CD4-positive, alpha-beta T cell treated with Interleukin-17A for 1 hour (primary cell): ENCODE data around the gene DEPDC7.
"Not testable (repeated sequence)": the region's sequence is repeated elsewhere in the genome, so short reads cannot be mapped to it uniquely, and the experiment has no call there.

Source experiments
- DNase-seq: peaks from one replicate; pipeline ENCODE4 v3.0.0-alpha.2; 2020

The DEPDC7 gene

GRCh38 chr11:33015621-33016551, at the start of gene DEPDC7:
TSS of gene DEPDC7 (plus strand) at chr11:33015878. CDS start at chr11:33015956, 78 bp downstream.
- DNase-seq = peak; percentile 78

DNA sequence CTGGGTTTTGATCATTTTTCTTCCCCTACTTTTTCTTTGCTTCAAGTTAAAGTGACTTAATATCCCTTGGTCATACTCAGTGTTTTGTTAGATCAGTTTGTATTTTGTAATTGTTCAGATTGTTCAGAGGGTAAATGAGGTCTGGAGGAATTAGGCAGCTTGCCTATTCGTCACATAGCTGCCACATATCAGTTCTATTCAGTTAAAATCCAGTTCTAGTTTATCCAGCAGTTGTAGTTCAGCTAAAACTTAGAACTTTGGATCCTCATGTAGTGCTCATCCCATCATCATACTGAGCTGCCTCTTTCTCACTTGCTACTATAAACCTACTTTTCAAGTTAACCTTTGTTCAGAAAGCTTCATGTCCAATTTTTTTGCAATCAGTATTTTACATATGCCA, 47.1 kb upstream of the DEPDC7 start:
- DNase-seq = no peak

DNA sequence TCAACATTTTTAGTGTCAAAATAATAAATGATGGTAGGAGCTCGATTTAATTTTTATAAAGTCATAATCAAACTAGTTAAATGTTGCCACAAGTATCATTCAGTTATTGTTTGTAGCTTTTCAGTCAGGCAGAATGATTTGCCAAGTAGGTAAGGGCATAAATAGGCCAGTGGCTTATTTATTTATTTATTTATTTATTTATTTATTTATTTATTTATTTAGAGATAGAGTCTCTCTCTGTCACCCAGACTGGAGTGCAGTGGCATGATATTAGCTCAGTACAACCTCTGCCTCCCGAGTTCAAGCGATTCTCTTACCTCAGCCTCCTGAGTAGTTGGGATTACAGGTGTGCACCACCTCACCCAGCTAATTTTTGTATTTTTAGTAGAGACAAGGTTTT, 43.4 kb upstream of the DEPDC7 start:
- not testable (repeated sequence) for DNase-seq

DNA sequence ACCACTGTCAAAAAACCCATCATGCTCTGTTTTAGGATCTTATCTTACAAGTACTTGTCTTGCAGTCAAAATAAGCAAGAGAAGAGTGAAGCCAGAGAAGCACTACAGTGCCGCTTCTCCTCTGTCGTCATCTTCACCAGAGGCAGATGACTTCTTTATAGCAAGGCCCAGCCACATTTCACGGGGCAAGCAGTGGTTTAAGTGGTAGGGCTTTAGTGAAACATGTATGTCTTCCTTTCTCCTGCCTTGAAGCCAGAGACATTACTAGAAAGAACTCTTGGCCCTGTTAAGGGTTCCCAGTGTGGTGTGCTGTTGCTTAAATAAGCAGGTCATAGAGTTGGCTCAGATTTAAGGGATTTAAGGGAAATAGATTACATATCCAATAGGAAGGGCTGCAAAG, 42.9 kb upstream of the DEPDC7 start:
- DNase-seq = no peak

- no peak for DNase-seq
These were observed 33.1 kb upstream of the DEPDC7 start for GRCh38 chr11:32982626-32983025.

DNA sequence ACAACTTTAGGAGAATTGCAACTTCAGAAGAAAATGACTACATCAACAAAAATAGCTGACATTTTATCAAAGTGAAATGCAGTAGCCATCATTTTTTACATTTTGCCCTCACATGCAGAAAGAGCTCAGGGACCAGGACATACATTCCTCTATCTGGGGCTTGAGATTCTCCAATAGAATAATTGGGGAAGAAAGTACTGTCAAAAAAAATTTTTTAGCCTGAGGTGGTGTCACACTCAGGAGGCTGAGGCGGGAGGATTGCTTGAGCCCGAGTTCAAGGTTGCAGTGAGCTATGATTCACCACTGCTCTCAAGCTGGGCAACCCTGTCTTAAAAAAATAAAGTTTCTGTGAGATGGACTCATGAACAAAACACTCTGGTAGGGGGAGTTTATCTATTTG, 32.2 kb upstream of the DEPDC7 start:
- no peak for DNase-seq

DNA sequence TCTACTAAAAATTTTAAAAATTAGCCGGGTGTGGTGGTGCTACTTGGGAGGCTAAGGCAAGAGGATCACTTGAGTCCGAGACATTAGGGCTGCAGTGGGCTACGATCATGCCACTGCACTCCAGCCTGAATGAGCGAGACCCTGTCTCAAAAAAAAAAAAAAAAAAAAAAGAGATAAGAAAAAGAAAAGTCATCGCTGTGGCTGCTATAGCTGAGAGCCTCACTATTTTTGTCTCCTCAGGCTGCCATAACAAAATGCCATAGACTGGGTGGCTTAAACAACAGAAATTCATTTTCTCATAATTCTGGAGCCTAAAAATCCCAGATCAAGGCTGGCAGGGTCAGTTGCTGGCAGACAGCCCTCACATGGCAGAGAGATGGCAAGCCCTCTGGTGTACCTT, 30.1 kb upstream of the DEPDC7 start:
- no peak for DNase-seq

DNA sequence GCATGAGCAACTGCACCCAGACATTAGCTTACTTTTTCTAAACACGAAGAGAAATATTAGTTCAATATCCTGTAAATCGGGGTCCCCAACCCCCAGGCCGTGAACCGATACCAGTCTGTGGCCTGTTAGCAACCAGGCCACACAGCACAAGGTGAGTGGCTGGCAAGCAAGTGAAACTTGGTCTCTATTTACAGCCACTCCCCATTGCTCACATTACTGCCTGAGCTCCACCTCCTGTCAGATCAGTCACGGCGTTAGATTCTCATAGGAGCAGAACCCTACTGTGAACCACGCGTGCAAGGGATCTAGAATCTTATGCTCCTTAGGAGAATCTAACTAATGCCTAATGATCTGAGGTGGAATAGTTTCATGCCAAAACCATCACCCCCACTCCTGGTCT, 27.8 kb upstream of the DEPDC7 start:
- no peak for DNase-seq

DNA sequence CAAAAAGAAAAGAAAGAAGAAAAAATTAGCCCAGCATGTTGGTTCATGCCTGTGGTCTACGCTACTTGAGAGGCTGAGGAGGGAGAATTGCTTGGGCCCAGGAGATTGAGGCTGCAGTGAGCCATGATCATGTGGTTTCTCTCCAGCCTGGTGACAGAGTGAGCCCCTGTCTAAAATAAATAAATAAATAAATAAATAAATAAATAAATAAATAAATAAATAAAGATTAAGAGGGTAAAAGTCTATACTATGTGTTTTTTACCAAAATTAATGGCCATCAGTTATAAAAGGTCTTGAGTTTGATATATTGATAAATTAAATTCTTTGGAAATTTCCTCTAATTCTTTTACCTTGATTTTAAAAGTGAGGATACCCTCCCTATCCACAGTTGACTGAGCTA, 25.2 kb upstream of the DEPDC7 start:
- DNase-seq = no peak

GRCh38 chr11:32991427-32991826, 24.3 kb upstream of the DEPDC7 start:
- no peak for DNase-seq

- DNase-seq = no peak
These were observed 23.8 kb upstream of the DEPDC7 start for GRCh38 chr11:32991898-32992297.

- DNase-seq = no peak
These were observed 15.5 kb upstream of the DEPDC7 start for GRCh38 chr11:33000181-33000580.

DNA sequence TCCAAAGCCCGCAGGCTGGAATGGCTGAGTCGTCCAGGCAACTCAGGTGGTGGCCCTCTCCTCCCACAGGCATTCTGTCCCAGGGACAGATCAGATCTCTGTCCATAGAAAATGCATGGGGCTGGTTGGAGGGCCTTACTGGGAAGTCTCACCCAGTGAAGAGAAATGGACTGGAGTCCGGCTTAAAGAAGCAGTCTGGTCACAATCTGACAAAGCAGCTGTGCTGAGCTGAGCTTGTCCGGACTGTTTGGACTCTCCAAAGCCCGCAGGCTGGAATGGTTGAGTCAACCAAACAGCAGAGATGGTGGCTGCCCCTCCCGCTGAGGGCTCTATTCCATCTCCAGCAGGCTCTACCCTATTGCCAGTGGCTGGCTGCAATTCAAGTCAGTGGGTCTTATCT, 14.4 kb upstream of the DEPDC7 start:
- DNase-seq = no peak

DNA sequence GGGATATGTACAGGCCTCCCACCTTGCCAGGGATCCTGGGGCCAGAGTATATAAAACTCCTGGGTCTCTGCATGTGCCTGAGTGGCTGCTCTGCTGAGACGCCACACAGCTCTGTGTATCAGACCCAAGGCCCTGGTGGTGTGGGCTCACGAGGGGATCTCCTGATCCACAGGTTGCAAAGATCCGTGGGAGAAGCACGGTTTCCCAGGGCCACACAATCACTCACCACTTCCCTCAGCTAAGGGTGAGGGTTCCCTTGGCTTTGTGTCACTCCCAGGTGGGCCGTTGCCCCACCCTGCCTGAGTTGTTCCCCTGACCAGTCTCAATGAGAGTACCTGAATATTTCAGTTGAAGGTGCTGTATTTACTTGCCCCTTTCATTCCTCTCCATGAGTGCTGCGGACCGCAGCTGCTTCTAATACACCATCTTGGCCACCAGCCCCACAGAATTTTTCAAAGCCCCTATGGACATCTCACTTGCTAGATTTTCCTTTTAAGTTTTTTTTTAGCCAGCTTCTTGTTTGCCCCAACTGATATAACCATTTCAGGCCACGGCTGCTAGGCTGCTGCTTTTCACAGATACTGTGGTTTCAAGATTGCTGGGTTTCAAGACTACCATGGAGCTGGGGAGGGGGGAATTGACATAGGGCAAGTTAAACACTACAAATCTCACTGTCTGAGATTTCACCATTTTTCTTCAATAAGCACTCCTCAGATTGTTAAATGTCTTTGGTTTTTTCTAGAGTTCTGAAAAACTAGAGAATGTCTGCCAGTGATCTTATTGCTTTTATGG, 13.7 kb upstream of the DEPDC7 start:
- DNase-seq = no peak

DNA sequence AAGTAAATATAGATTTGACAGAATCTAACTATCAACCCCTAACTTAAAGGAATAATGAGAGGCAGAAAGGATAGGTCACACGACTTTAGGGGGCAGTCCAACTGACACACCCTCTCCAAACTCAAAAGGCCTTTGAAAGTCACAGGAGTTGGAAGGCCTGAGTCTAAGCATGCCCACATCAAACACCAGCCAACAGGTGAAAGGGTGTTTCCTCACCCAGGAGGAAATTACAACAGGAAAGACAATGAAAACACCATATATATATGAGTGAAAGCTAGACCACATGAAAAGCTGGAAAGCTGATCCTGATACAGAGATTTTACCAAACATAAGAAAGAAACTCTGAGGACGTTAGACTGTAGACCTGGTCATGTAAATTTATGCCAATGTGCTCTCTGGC, 10.5 kb upstream of the DEPDC7 start:
- DNase-seq = peak; percentile 55

DNA sequence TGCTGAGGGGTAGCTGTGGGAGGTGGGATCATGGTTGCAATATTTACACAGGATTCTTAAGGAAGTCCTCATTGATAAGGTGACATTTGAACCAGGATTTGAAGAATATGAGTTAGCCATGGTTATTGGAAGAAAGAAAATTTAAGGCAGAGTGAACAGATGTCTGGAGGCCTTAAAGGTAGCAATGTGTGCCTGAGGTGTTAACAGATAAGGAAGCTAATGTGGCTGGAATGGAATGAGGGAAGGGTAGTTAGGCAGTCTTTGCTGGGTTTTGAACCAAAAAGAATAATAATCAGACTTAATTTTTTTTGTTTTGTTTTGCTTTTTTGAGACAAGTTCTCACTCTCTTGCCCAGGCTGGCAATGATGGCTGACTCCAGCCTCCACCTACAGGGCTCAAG, 9.7 kb upstream of the DEPDC7 start:
- DNase-seq = no peak

DNA sequence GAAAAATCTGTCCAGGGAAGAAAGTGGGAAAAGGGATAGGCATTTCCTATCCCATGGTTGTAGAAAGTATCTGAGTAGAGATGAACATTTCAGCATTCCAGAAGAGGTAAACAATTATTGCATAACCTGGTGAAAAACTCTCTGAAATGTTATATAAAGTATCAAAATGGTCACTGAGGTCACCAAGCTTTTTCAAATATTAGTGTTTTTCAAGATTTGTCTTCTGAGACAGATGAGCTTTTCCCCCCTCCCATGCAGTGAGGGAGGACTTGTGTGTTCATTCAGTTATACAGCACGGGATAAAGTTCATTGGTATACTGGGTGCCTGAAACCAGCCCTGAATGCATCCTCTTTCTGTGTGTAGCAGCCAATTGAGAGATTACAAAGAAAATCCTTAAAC, 1.9 kb upstream of the DEPDC7 start:
- no peak for DNase-seq

GRCh38 chr11:33016654-33017053, 976 bp downstream of the DEPDC7 start:
- no peak for DNase-seq

GRCh38 chr11:33017478-33017877, 1.8 kb downstream of the DEPDC7 start:
- no peak for DNase-seq

DNA sequence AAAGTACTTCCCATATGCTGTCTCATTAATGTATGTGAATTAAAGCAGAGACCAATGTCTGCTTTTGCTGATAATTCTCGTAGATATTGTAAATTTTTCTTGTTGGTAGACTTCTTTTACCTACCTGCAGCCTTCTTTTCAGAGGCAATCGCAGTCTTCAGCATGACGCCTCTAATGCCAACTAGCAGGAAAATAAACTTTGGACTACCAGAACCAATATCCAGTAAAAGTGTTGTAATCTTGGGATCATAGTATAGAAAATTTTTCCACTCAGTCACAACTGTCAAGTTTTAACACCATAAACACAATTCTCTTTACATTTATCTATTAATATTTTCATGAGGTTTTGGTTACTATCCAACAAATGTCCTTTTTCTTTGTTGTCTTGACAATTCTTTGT, 2.3 kb downstream of the DEPDC7 start:
- no peak for DNase-seq

GRCh38 chr11:33018840-33019239, 3.2 kb downstream of the DEPDC7 start:
- DNase-seq = no peak

- no peak for DNase-seq
These were observed 5.8 kb downstream of the DEPDC7 start for GRCh38 chr11:33021501-33021900.

DNA sequence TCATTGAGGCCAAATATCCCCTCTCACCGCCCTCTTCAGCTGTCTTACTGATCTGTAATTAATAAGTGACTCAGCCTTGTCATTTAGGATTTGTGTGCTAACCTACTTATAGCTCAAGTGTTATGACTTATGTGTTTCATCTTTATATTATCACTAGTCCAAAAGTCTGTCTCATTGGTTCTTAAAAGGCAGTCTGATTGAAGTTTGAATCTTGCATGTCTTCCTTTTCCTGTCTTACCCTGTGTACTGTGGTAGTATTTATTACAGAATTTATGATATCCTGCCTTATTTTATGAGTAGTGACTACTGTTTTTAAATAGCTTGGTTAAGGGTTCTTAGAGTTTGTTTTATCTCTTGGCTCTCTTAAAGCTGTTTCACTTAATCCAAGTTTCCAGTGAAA, 6.3 kb downstream of the DEPDC7 start:
- no peak for DNase-seq

DNA sequence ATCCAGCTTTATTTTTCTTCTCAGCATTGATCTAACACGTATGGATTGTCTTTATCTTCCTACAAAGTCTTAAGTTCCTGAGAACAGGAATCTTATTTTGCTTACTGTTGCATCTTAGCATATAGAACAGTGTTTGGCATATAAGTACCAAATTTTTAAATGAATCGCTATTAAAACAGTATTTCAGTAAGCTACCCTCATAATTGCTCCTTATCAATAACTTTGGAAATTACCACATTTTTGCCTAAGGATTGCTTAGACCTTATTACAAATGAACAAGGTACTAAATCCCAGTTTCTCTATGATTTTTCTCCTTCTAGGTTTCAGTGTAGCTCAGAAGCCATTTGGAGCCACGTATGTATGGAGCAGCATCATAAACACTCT, 9.7 kb downstream of the DEPDC7 start:
- no peak for DNase-seq
